AG09319 (cell line): ENCODE data around the gene ICAM4.

Source experiments
- DNase-seq: peaks from one replicate; pipeline ENCODE4 v3.0.0-alpha.2; 2010; ENCODE audit warnings: low read depth; ENCODE audit errors: extremely low read depth
- TF ChIP-seq, protein P1 (sequence below): IDR thresholded peaks from 2 replicates; pipeline ENCODE4 v1.5.1; 2011; ENCODE audit warnings: low read depth, mild to moderate bottlenecking, inconsistent platforms, low read length, moderate library complexity

Gene ICAM4

DNA sequence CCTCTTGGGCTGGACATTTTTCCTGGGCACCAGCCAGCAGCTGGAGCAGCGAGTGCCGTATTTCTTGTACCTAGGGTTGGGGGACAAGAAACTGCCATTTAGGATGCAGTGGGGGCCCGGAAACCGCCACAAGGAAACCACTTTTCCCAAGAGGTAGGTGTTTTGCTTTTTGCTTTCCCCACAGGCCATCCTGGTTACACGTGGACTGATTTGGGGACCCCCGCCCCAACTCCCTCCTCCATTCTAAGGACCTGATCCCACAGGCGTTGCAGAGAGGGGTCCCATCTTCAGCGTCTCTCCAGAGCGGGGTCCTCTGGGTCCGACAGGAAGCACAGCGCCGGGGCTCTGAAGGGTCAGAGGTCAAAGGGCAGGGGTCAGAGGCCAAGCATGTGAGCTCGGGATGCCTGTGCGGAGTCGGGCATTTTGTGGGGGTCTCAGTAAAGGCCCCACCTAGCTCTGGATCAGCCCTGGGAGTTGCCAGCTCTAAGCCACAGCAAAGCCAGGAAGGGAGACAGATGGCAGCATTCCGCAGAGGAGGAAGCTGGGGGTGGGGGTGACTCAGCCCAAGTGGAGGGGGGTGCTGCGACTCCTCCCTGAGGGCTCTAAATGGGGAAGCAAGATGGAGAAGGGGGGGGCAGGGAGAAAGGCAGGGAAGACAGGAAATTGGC, 18.5 kb downstream of the ICAM4 start:
- DNase-seq, result no peak
- TF ChIP-seq, protein P1, sequence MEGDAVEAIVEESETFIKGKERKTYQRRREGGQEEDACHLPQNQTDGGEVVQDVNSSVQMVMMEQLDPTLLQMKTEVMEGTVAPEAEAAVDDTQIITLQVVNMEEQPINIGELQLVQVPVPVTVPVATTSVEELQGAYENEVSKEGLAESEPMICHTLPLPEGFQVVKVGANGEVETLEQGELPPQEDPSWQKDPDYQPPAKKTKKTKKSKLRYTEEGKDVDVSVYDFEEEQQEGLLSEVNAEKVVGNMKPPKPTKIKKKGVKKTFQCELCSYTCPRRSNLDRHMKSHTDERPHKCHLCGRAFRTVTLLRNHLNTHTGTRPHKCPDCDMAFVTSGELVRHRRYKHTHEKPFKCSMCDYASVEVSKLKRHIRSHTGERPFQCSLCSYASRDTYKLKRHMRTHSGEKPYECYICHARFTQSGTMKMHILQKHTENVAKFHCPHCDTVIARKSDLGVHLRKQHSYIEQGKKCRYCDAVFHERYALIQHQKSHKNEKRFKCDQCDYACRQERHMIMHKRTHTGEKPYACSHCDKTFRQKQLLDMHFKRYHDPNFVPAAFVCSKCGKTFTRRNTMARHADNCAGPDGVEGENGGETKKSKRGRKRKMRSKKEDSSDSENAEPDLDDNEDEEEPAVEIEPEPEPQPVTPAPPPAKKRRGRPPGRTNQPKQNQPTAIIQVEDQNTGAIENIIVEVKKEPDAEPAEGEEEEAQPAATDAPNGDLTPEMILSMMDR, result no peak

DNA sequence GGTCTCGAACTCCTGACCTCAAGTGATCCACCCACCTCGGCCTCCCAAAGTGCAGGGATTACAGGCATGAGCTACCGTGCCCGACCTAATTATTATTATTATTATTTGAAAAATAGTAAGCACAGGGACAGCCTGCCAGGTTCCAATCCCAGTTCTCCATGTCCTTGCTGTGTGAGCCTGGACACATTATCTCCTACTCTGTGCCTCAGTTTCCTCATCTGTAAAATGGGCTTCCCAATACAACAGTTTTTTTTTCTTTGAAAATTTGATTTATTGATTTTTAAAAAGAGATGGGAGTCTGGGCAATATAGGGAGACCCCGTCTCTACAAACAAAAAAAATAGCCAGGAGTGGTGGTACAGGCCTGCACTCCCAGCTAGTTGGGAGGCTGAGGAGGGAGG, 19.6 kb downstream of the ICAM4 start:
- no peak for DNase-seq
- TF ChIP-seq, protein P1, result no peak

DNA sequence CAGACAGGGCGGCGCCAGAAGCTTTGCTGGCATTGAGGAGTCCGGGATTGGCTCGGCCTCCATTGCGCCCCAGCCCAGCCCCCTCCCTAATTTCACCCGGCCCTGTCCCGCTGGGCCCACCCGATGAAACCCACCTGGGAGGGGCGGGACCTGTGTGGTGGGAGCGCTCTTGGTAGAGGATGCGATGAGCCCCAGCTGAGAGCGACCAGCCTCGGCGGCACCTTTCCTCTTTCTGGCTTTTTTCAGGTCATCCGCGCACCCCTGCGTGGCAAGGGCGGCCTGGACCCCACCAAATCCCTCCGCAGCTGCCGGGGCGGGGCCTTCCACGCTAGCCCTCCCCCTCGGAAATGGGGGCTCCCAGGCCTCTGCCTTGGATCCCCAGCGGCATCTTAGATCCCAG, 22.7 kb downstream of the ICAM4 start, which contains the start of gene ZGLP1:
ZGLP1 (minus strand) TSS at position 393 of the 400 bp plus-strand sequence.
- no peak for DNase-seq
- TF ChIP-seq, protein P1, result no peak

DNA sequence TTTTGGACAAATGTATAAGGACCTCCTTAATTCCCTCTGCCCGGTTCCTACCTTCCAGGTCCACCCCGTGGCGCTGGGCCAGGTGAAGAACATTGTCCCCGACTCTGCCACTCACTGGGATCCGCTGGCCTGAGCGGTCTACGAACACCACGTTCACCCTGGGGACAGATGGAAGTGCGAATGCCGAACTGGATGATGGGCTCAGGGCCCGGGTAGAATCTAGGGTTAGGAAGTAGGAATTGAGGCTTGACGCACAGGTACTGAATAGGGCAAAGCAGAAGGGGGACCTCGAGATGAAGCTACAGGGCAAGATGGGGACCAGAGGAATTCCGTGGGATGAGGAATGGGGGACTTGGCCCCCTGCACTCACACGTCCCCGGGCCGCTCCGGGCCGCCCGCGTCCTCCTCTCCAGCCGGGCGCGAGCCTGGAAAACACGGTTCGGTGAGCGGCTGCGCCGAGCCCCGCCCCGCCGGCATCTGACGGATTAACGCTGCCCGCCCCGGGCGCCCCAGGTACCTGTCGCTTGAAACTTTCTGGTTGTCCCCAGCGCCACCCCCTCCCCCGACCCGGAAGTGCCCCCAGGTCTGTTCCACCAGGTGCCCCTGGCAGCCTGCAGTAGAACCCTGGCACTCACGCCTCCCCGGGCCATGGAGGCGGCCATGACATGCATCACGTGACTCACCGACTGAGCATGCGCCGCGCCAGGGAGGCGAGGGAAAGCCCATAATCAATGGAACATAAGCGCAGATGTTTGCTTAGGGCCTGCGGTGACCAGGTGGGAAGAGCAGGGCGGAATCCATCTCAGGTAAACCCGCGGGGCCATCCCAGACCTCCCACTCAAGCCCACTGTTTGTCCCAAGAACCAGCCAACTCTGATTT, 28.8 kb downstream of the ICAM4 start, which contains the start of gene FDX2:
FDX2 (minus strand) TSS at position 681 of the 880 bp plus-strand sequence; CDS start at position 662, 19 bp downstream.
- TF ChIP-seq, protein P1, result no peak
- peak; percentile 46 for DNase-seq

DNA sequence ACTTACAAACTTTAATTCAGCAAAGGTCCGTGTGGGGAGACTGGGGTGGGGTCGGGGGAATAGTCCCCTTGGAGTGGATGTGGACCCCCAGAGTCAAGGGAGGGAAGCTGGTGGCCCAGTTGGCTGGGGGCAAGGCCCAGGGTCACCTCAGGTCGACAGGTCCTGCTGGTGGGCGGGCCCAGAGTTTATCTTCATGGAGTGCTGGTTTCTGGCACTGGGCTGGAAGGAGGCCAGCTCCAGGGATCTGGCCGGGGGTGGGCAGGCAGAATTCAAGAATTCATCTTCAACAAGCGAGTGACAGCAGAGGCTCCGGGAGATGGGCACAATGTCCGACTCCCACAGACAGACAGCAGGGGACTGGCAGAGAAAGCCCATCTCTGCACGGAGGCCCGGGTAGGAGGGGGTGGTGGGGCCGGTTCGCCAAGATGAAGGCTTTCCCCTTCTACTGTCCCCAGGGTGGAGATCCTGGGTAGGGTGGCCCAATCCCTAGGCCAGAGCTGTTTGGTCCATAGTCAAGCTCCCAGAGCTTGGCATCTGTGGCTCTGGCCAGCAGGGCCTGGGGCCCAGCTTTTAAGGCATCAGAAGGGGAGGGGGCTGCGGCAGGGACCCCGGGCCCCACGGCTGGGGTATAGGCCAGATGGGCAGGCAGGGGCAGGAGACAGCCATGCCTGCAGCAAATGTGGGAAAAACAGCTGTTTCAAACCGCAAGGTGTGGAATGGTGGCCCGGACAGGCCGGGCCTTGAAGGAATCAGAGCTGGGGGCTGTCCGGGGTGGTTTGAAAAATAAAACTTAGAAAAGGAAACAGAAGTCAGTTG, 29.7 kb downstream of the ICAM4 start:
- DNase-seq, result no peak
- TF ChIP-seq, protein P1, result no peak

DNA sequence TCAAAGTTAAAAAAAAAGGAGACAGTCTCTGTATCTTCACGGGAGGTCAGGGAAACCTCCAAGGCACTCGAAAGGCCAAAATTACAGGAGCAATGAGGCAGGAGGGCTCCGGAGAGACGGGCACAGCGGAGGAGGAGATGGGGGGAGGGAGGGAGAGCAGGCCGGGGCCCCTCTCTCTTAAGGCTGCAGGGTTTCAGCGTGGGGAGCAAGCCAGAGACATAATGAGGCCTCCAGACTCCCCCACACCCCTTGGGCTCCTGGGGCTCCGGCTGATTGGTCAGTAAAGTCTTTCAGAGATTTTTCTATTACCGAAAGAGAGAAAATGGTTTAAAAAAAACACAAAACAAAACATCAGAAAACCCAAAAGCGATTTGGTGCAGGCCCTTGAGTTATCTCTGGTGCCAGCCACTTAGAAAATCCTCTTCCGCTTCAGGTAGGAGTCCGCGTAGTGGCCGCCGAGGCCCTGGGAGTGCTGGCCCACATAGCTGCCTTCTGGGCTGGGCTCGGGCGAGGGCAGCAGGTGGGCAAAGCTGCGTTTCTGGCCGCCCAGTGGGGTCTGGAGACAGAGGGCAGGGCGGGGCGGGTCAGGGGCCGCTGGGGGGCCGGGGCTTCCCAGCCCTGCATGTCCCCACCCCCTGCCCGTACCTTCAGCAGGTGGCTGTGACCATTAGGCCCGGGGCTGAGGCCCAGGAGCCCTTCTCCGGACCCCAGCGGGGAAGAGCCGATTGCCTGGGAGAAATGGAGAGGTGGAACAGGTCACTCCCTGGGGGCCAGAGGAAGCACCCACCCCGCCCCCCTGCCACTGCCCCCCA, 30.5 kb downstream of the ICAM4 start:
- DNase-seq, result no peak
- TF ChIP-seq, protein P1, result no peak
